B cell (primary cell): ENCODE results near the gene ETV1. TPM values are rescaled to one million over a fixed set of nuclear protein-coding genes. Genes with fewer than 3 reads are reported as not detected.

Experiments used
- ATAC-seq: fragments of 200-7000 bp; cut with Tn5 transposase; one replicate; pipeline ENCODE4 v1.10.0; 2021; ENCODE audit warnings: low read depth, mild to moderate bottlenecking, moderate number of reproducible peaks, moderate library complexity
- CTCF ChIA-PET: fragments of 350-600 bp; sonication (Branson Sonifier 250); formaldehyde crosslinking; loops from one replicate; lab custom pipeline; 2021; ENCODE audit warnings: antibody characterized with exemption, inconsistent platforms; lab: Charles Lee
- POLR2A ChIA-PET: fragments of 350-600 bp; sonication (Branson Sonifier 250); formaldehyde crosslinking; loops from one replicate; lab custom pipeline; 2021; ENCODE audit warnings: antibody characterized with exemption; lab: Charles Lee
- DNase-seq: peaks from one replicate; pipeline ENCODE4 v3.0.0; 2013
- H2AFZ ChIP-seq: 2 replicates; pipeline ENCODE4 v1.6.1; 2012; ENCODE audit warnings: mild to moderate bottlenecking, low read depth, low read length; ENCODE audit not compliant: insufficient read depth, poor library complexity, severe bottlenecking
- H3K27ac ChIP-seq, 2 donors: 1 replicate in 1 of 2; 2 replicates in 1 of 2; pipeline ENCODE4 v1.5.1; 2012 to 2013; ENCODE audit warnings: low read length in 2 of 2, mild to moderate bottlenecking in 2 of 2, moderate library complexity in 1 of 2
- H3K27me3 ChIP-seq, 4 experiments: fragments of 200-600 bp in 1 of 4; sonication (generic) in 1 of 4; replicated peaks in 1 of 4; 1 replicate in 2 of 4; 2 replicates in 2 of 4; pipeline versions ENCODE4 v1.6.1 to v1.7.0; 2013 to 2016; ENCODE audit warnings: low read length in 3 of 4, mild to moderate bottlenecking in 2 of 4, mixed read lengths in 1 of 4, moderate library complexity in 1 of 4; ENCODE audit not compliant: insufficient read depth in 4 of 4, control insufficient read depth in 3 of 4; ENCODE audit errors: control extremely low read depth in 1 of 4
- H3K36me3 ChIP-seq, 2 experiments: replicated peaks in 1 of 2; 1 replicate in 1 of 2; 2 replicates in 1 of 2; pipeline versions ENCODE4 v1.6.1 to v1.7.1; 2013; ENCODE audit warnings: low read length in 1 of 2; ENCODE audit not compliant: insufficient read depth in 2 of 2, control insufficient read depth in 1 of 2; ENCODE audit errors: control extremely low read depth in 1 of 2, extremely low read depth in 1 of 2
- H3K4me1 ChIP-seq, 2 donors: fragments of 200-600 bp in 1 of 2; sonication (generic) in 1 of 2; 1 replicate in 1 of 2; 2 replicates in 1 of 2; pipeline versions ENCODE4 v1.5.1 to v1.6.1; 2013 to 2017; ENCODE audit warnings: low read length in 2 of 2; ENCODE audit not compliant: control insufficient read depth in 2 of 2, insufficient read depth in 2 of 2
- H3K4me2 ChIP-seq: replicated peaks from 2 replicates; pipeline ENCODE3; 2012; ENCODE audit warnings: mild to moderate bottlenecking, low read depth, low read length; ENCODE audit not compliant: poor library complexity, severe bottlenecking
- H3K4me3 ChIP-seq, 5 experiments: fragments of 200-600 bp in 1 of 5; sonication (generic) in 1 of 5; 1 replicate in 3 of 5; 2 replicates in 2 of 5; pipeline versions ENCODE4 v1.5.1 to v1.7.0; 2011 to 2016; ENCODE audit warnings: low read length in 4 of 5, mild to moderate bottlenecking in 4 of 5, low read depth in 2 of 5, control low read depth in 1 of 5, moderate library complexity in 1 of 5; ENCODE audit not compliant: insufficient read depth in 1 of 5; ENCODE audit errors: control extremely low read depth in 1 of 5, extremely low read depth in 1 of 5
- H3K79me2 ChIP-seq: fragments of 200-600 bp; sonication (generic); one replicate; pipeline ENCODE4 v1.6.0; 2016; ENCODE audit warnings: low read length; ENCODE audit not compliant: control insufficient read depth, insufficient read depth
- H3K9ac ChIP-seq: fragments of 200-600 bp; sonication (generic); 2 replicates; pipeline ENCODE4 v1.6.1; 2017; ENCODE audit warnings: mild to moderate bottlenecking, low read length, moderate library complexity
- H3K9me3 ChIP-seq, 3 donors: one replicate each; pipeline versions ENCODE4 v1.6.1 to v1.7.1; 2013; ENCODE audit warnings: low read length in 2 of 3; ENCODE audit not compliant: control insufficient read depth in 2 of 3, insufficient read depth in 1 of 3; ENCODE audit errors: control extremely low read depth in 1 of 3
- H4K20me1 ChIP-seq: 2 replicates; pipeline ENCODE4 v1.6.0; 2012; ENCODE audit warnings: mild to moderate bottlenecking, low read length; ENCODE audit not compliant: insufficient read depth, control insufficient read depth, poor library complexity, severe bottlenecking
- H3K27ac Mint-ChIP-seq: one replicate; pipeline ENCODE4 v1.8.0; 2021; ENCODE audit warnings: mixed read lengths
- H3K27me3 Mint-ChIP-seq: one replicate; pipeline ENCODE4 v1.8.0; 2021; ENCODE audit warnings: mixed read lengths
- H3K4me1 Mint-ChIP-seq: one replicate; pipeline ENCODE4 v1.8.0; 2021; ENCODE audit warnings: mixed read lengths
- H3K4me3 Mint-ChIP-seq: one replicate; pipeline ENCODE4 v1.8.0; 2021; ENCODE audit warnings: mixed read lengths
- H3K9me3 Mint-ChIP-seq: one replicate; pipeline ENCODE4 v1.8.0; 2022; ENCODE audit warnings: mixed read lengths; ENCODE audit not compliant: insufficient read depth
- CTCF ChIP-seq: fragments of 200-600 bp; IDR thresholded peaks from one replicate; pipeline ENCODE4 v1.8.0; 2022; ENCODE audit warnings: antibody characterized with exemption, mild to moderate bottlenecking
- EZH2 ChIP-seq: IDR thresholded peaks from 2 replicates; pipeline ENCODE4 v1.6.1; 2012; ENCODE audit warnings: borderline replicate concordance, low read depth, mild to moderate bottlenecking, moderate library complexity, low read length; ENCODE audit not compliant: insufficient read depth, poor library complexity, severe bottlenecking
- WGBS: methylation state at CpG from one replicate; pipeline ENCODE4 v1.1.5; 2013; ENCODE audit warnings: missing lambda C conversion rate; ENCODE audit not compliant: insufficient coverage; 5-methylcytosine and 5-hydroxymethylcytosine counted together
- intact Hi-C: fragments of 100-400 bp; cut with micrococcal nuclease; formaldehyde crosslinking; loops from one replicate; pipeline ENCODE4 v1.10.0; 2022
- polyA plus RNA-seq: library from polyadenylated mRNA; depleted of rRNA; stranded (reverse); fragments of >200 nt; gene quantifications from 2 replicates; pipeline ENCODE4 v1.2.3, GENCODE V29; 2012
- total RNA-seq, 2 donors: library from RNA; stranded (reverse); fragments of 120-200 nt in 1 of 2; gene quantifications; 1 replicate in 1 of 2; 2 replicates in 1 of 2; pipeline versions ENCODE4 v1.2.3 to v1.2.4, GENCODE V29; 2013 to 2022

Gene ETV1
- total and polyA plus RNA-seq, 2 donors (not counting 1 experiment from before 2014, with no cell fraction given) = not detected

GRCh38 chr7:13965077-13965476 lies 24.4 kb downstream of the ETV1 start:
- H3K4me3 ChIP-seq = no peak overlapping the region
- ChIA-PET POLR2A (no interaction called here), CTCF (no interaction called here)
- no peaks in the 10 kb centered on the region for H3K4me1 ChIP-seq
- H3K9me3 ChIP-seq = no peaks in the 10 kb centered on the region
- no peaks in the 10 kb centered on the region for H4K20me1 ChIP-seq
- ATAC-seq (no peak), DNase-seq (no peak)
- no peaks in the 10 kb centered on the region for H3K79me2 ChIP-seq
- H3K4me2 ChIP-seq = no peak overlapping the region
- Mint-ChIP-seq H3K27ac (no peak overlapping the region), H3K9me3 (no peaks in the 10 kb centered on the region), H3K27me3 (no peaks in the 10 kb centered on the region), H3K4me3 (no peak overlapping the region), H3K4me1 (no peaks in the 10 kb centered on the region)
- H3K9ac ChIP-seq = no peak overlapping the region
- no peak overlapping the region for H3K27ac ChIP-seq
- intact Hi-C loops = no loop called here
- no peaks in the 10 kb centered on the region for H3K27me3 ChIP-seq
- TF ChIP-seq CTCF (no peak), EZH2 (no peak)
- no peak overlapping the region for H2AFZ ChIP-seq
- no peaks in the 10 kb centered on the region for H3K36me3 ChIP-seq
- 76% methylated on average over 4 of the region's 6 CpGs for WGBS

- Histone ChIP-seq H3K36me3 (no peaks in the 10 kb centered on the region), H4K20me1 (no peaks in the 10 kb centered on the region), H3K9ac (no peak overlapping the region), H3K4me1 (no peaks in the 10 kb centered on the region), H3K27ac (no peak overlapping the region), H3K27me3 (no peaks in the 10 kb centered on the region), H3K4me2 (no peak overlapping the region), H2AFZ (no peak overlapping the region), H3K79me2 (no peaks in the 10 kb centered on the region), H3K4me3 (no peak overlapping the region), H3K9me3 (no peaks in the 10 kb centered on the region)
- DNase-seq = no peak
- no peak for ATAC-seq
- ChIA-PET CTCF (no interaction called here), POLR2A (no interaction called here)
- H3K9me3 Mint-ChIP-seq = no peaks in the 10 kb centered on the region
- no peak overlapping the region for H3K4me3 Mint-ChIP-seq
- no CpG with 5 or more reads among the region's 2 CpGs for WGBS
- no peaks in the 10 kb centered on the region for H3K27me3 Mint-ChIP-seq
- TF ChIP-seq EZH2 (no peak), CTCF (no peak)
- H3K4me1 Mint-ChIP-seq = no peaks in the 10 kb centered on the region
- intact Hi-C loops = no loop called here
- H3K27ac Mint-ChIP-seq = no peak overlapping the region
These were observed 25.5 kb downstream of the ETV1 start for GRCh38 chr7:13963925-13964324.
